Breast epithelium (tissue), 4 donors: Measurements from ENCODE around the gene ZNF324B. TPM values are rescaled to one million over a fixed set of nuclear protein-coding genes. Genes with fewer than 3 reads are reported as not detected.
A peak's percentile ranks its signal among the peaks of the same experiment; 100 is the strongest.

Experiments
- DNase-seq, 2 donors: peaks; one replicate each; pipeline ENCODE4 v3.0.0-alpha.2; 2019; ENCODE audit warnings: low spot score in 2 of 2
- H3K27ac ChIP-seq, 2 donors: fragments of 200-600 bp; sonication (generic) in 1 of 2; one replicate each; pipeline ENCODE4 v1.5.1; 2016 to 2019; ENCODE audit warnings: mild to moderate bottlenecking in 1 of 2
- H3K27me3 ChIP-seq, 2 donors: fragments of 200-600 bp; sonication (generic) in 1 of 2; one replicate each; pipeline versions ENCODE4 v1.5.1 to v1.6.0; 2017 to 2019; ENCODE audit warnings: control low read depth in 1 of 2, mild to moderate bottlenecking in 1 of 2
- H3K36me3 ChIP-seq: fragments of 200-600 bp; one replicate; pipeline ENCODE4 v1.5.1; 2019
- H3K4me1 ChIP-seq, 2 donors: fragments of 200-600 bp; sonication (generic); one replicate each; pipeline ENCODE4 v1.5.1; 2016 to 2019; ENCODE audit warnings: control low read depth in 1 of 2
- H3K4me3 ChIP-seq, 3 donors: fragments of 200-600 bp; sonication (generic); 1 replicate in 2 of 3; 2 replicates in 1 of 3; pipeline ENCODE4 v1.5.1; 2016 to 2019; ENCODE audit warnings: mild to moderate bottlenecking in 3 of 3, moderate library complexity in 2 of 3
- H3K9me3 ChIP-seq, 2 donors: fragments of 200-600 bp; sonication (generic) in 1 of 2; one replicate each; pipeline ENCODE4 v1.5.1; 2016 to 2019; ENCODE audit warnings: control low read depth in 1 of 2
- CTCF ChIP-seq, 3 donors: fragments of 450-650 bp; IDR thresholded peaks; one replicate each; pipeline ENCODE4 v1.5.1; 2016 to 2017; ENCODE audit warnings: antibody characterized with exemption in 3 of 3, mild to moderate bottlenecking in 3 of 3, moderate library complexity in 3 of 3
- POLR2A ChIP-seq: fragments of 450-650 bp; IDR thresholded peaks from one replicate; pipeline ENCODE4 v1.6.1; 2016; ENCODE audit warnings: antibody characterized with exemption, mild to moderate bottlenecking, moderate library complexity
- POLR2AphosphoS5 ChIP-seq, 3 donors: sonication (generic); formaldehyde crosslinking; IDR thresholded peaks; one replicate each; pipeline ENCODE4 v1.6.1; 2017; ENCODE audit warnings: antibody characterized with exemption in 3 of 3
- intact Hi-C: fragments of 100-400 bp; cut with DNase I; formaldehyde crosslinking; loops from one replicate; pipeline ENCODE4 v1.15.1; 2023; ENCODE audit warnings: low total_unique reads
- total RNA-seq, 3 donors: library from RNA; depleted of rRNA; stranded (reverse); fragments of >200 nt; gene quantifications; one replicate each; pipeline ENCODE4 v1.1.0, GENCODE V29; 2016

Gene ZNF324B
- total RNA-seq, 3 donors from 2014 or later: 6.1 to 9.1 (median 7.2) TPM

DNA sequence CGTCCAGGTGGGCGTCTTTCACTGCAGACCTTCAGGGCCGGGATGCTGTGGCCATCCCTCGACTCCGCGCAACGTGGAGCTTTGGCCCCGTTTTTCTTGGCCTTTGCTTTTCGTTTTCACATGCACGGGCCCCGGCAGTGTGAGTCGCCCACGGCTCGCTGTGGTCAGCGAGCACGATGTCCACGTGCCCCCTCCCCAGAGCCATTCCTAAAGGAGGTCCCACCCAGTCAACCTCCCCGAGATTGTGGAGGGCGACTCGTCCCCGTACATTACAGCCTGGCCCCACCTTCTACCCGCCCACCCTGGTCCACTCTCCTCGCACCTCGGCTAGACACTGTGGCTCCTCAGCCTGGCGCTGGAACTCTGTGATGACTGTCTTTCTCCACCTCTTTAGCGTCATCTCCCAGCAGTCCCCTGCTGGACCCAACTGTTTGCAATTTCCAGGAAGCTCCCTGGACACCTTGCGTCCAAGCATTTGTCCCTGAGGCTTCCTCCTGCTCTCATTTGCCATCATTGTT, 25.1 kb downstream of the ZNF324B start:
- Histone ChIP-seq H3K4me3 (peak overlapping the region; percentile 52 to 89 (median 68)), H3K36me3 (no peaks in the 10 kb centered on the region), H3K9me3 (no peaks in the 10 kb centered on the region), H3K27me3 (no peaks in the 10 kb centered on the region), H3K4me1 (peaks cover 5 to 9% of the 10 kb centered on the region in 2 donors), H3K27ac (peak overlapping the region; percentile 91 to 97)
- no peak for DNase-seq
- intact Hi-C loops: loop anchor here (1.0 kb wide), 1 partner anchor 26 kb away; no protein-coding TSS in a partner anchor
- no peak for TF ChIP-seq POLR2A
- TF ChIP-seq POLR2AphosphoS5 (IDR thresholded peaks at IDR 0.05): peak in 1 of 3 donors; percentile 29

GRCh38 chr19:58477130-58477529, 25.7 kb downstream of the ZNF324B start:
- Histone ChIP-seq H3K27ac (peak overlapping the region; percentile 91 to 97), H3K4me3 (peak overlapping the region in 1 of 3 donors; percentile 89), H3K9me3 (no peaks in the 10 kb centered on the region), H3K36me3 (no peaks in the 10 kb centered on the region), H3K4me1 (peaks cover 5 to 9% of the 10 kb centered on the region in 2 donors), H3K27me3 (no peaks in the 10 kb centered on the region)
- intact Hi-C loops: loop anchor here (1.0 kb wide), 1 partner anchor 27 kb away; no protein-coding TSS in a partner anchor
- no peak for DNase-seq
- TF ChIP-seq CTCF (IDR thresholded peaks at IDR 0.05) (no peak), POLR2AphosphoS5 (IDR thresholded peaks at IDR 0.05) (no peak), POLR2A (no peak)

- Histone ChIP-seq H3K4me3 (no peak overlapping the region), H3K27ac (peak overlapping the region in 1 of 2 donors; percentile 97), H3K9me3 (no peaks in the 10 kb centered on the region), H3K27me3 (no peaks in the 10 kb centered on the region), H3K4me1 (peaks cover 5 to 9% of the 10 kb centered on the region in 2 donors), H3K36me3 (no peaks in the 10 kb centered on the region)
- no peak for DNase-seq
- TF ChIP-seq POLR2AphosphoS5 (IDR thresholded peaks at IDR 0.05) (no peak), POLR2A (no peak), CTCF (IDR thresholded peaks at IDR 0.05) (no peak)
- intact Hi-C loops: loop anchor here (1.0 kb wide), 1 partner anchor 28 kb away; no protein-coding TSS in a partner anchor
These were observed 26.4 kb downstream of the ZNF324B start for GRCh38 chr19:58477871-58478270.

DNA sequence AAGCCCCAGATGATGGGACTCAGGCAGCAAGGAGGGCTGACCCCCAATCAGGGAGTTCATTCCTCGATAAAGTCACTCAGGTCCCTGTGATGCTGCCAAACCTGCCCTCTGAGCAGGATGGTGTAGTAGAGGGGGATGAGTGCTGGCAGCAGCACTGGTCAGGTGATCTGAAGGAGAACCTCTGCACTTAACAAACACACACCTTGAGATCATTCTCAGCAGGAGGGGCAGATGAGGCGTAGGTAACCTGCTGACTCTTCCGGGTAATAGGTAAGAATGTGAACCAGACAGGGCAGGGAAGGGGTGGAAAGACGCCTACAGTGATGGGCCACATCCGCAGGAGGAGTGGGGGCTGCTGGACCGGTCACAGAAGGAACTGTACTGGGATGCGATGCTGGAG, 27.9 kb downstream of the ZNF324B start:
- Histone ChIP-seq H3K9me3 (no peaks in the 10 kb centered on the region), H3K36me3 (no peaks in the 10 kb centered on the region), H3K27me3 (no peaks in the 10 kb centered on the region), H3K4me1 (peaks cover 5 to 9% of the 10 kb centered on the region in 2 donors), H3K4me3 (no peak overlapping the region), H3K27ac (no peak overlapping the region)
- TF ChIP-seq POLR2AphosphoS5 (IDR thresholded peaks at IDR 0.05) (no peak), CTCF (IDR thresholded peaks at IDR 0.05) (no peak), POLR2A (no peak)
- intact Hi-C loops: loop anchor here (1.0 kb wide), 1 partner anchor 41 kb away; no protein-coding TSS in a partner anchor
- DNase-seq: no peak

DNA sequence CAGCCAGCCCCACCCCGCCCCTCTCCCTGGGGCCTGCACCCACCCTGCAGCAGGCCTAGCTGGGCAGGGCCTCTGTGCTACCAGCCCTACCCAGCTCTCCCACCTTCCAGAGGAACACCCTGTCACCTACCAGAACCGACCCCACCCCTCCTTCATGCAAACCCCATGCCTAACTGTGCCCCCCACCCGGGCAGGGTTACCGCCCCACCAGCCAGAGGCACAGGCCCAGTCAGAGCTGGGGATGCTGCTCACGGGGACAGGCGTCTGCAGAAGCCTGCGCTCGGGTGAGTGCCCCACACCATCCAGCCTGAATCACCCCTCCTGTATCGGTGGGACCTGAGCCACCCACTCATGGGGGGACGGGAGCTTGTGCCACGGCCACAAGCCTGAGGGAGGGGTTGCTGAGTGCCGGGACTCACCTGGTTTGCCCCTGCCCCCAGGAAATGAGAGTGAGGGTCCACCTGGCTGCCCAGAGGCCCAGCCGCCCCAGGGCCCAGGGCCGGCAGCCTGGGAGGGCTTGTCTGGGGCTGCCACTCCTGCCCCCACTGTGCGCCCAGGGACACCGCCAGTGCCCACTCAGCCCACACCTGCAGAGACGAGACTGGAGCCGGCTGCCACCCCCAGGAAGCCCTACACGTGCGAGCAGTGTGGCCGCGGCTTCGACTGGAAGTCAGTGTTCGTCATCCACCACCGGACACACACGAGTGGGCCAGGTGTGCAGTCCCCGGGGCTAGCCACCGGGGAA, 28.5 kb downstream of the ZNF324B start:
- Histone ChIP-seq H3K27ac (no peak overlapping the region), H3K4me1 (peaks cover 5 to 9% of the 10 kb centered on the region in 2 donors), H3K4me3 (no peak overlapping the region), H3K27me3 (no peaks in the 10 kb centered on the region), H3K9me3 (no peaks in the 10 kb centered on the region), H3K36me3 (no peaks in the 10 kb centered on the region)
- TF ChIP-seq CTCF (IDR thresholded peaks at IDR 0.05) (no peak), POLR2AphosphoS5 (IDR thresholded peaks at IDR 0.05) (no peak), POLR2A (no peak)
- no peak for DNase-seq
- intact Hi-C loops: loop anchor here (1.0 kb wide), 1 partner anchor 40 kb away; no protein-coding TSS in a partner anchor
